Stimulated activated naive CD8-positive, alpha-beta T cell treated with anti-CD3 and anti-CD28 coated beads, Interleukin-15, Interleukin-2, amounts not matched to agents 100 ng/mL and 50 ng/mL, for 24 hours (primary cell): ENCODE results near the gene SMIM36.
"Not testable (repeated sequence)": the region's sequence is repeated elsewhere in the genome, so short reads cannot be mapped to it uniquely, and the experiment has no call there.

Experiments
- H3K27ac Mint-ChIP-seq: one replicate; pipeline ENCODE4 v1.8.0; 2021; ENCODE audit warnings: mild to moderate bottlenecking, mixed read lengths
- H3K27me3 Mint-ChIP-seq: one replicate; pipeline ENCODE4 v1.8.0; 2021; ENCODE audit warnings: mixed read lengths
- H3K36me3 Mint-ChIP-seq: one replicate; pipeline ENCODE4 v1.8.0; 2021; ENCODE audit warnings: low read depth, mixed read lengths
- H3K4me1 Mint-ChIP-seq: one replicate; pipeline ENCODE4 v1.8.0; 2021; ENCODE audit warnings: low read depth, mixed read lengths
- H3K4me3 Mint-ChIP-seq: one replicate; pipeline ENCODE4 v1.8.0; 2021; ENCODE audit warnings: mild to moderate bottlenecking, mixed read lengths
- H3K9me3 Mint-ChIP-seq: one replicate; pipeline ENCODE4 v1.8.0; 2021; ENCODE audit warnings: mixed read lengths

SMIM36 gene

DNA sequence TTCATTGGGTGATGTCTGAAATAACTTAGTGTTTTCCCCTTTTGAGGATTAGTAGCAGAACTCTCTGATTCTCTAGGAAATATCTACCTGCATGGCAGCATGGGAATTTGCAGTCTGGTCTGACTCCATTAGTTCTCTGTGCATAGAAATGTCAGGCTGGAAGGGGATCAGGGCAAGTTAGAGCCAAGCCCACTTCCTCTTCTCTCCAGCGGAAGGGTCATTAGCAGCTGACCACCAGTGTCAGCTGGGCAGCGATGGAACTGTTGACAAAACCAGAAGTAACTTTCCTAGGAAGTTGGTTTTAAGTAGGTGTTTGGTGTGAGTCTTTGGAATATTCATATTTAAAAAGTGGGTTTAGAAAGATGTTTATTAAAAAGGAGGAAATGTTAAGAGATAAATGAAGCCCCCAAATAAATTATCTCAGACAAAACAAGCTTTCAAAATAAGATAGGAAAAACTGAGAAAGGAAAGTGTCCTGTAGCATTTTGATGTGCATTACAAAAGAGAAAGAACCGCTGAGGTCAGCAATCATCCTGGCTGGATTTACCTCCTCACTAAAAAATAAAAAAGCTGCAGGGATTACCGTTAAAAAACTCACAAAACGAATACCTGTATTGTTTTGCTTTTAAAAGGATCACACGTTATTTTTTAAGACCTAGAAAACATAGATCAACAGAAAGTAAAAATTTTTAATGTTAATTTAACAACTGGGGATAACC is 57.3 kb downstream of the SMIM36 start:
- H3K4me1 Mint-ChIP-seq, result peaks cover 9% of the 10 kb centered on the region
- H3K27me3 Mint-ChIP-seq, result peaks cover 18% of the 10 kb centered on the region
- no peaks in the 10 kb centered on the region for H3K36me3 Mint-ChIP-seq
- H3K27ac Mint-ChIP-seq, result no peak overlapping the region
- no peaks in the 10 kb centered on the region for H3K9me3 Mint-ChIP-seq
- no peak overlapping the region for H3K4me3 Mint-ChIP-seq

DNA sequence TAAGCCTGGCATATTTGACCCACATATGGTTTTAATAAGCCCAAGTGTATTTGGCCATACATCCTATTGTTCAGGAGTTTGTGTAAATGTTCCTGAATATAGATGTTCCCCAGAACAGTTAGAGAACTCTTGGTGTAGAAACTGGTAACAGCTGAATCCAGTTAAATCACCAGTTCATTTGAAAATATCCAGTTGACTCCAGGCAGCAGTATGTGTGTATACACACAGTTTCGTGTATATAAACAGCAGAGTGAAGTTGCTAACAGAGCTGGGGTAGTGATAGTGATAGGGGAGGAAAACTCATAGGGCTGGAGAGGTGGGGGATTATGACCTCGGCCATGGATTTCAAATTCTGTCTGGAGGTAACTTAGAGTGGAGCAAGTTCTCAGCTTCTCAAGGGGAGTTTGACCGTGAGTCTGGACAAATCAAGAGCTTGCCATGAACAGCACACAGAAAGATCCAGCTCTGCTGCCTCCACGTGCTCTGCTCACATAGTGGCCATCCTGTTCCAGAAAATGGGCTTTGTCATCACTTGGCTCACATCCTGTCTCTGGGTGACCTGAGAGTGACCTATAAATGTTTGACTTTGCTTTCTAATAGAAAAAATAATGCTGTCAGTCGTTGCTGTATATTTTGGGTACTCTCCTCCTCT is 59.0 kb downstream of the SMIM36 start:
- no peaks in the 10 kb centered on the region for H3K9me3 Mint-ChIP-seq
- no peaks in the 10 kb centered on the region for H3K4me1 Mint-ChIP-seq
- no peak overlapping the region for H3K27ac Mint-ChIP-seq
- H3K27me3 Mint-ChIP-seq, result peaks cover 18% of the 10 kb centered on the region
- no peak overlapping the region for H3K4me3 Mint-ChIP-seq
- H3K36me3 Mint-ChIP-seq, result no peaks in the 10 kb centered on the region

- no peaks in the 10 kb centered on the region for H3K4me1 Mint-ChIP-seq
- no peaks in the 10 kb centered on the region for H3K36me3 Mint-ChIP-seq
- no peaks in the 10 kb centered on the region for H3K9me3 Mint-ChIP-seq
- H3K4me3 Mint-ChIP-seq, result no peak overlapping the region
- H3K27me3 Mint-ChIP-seq, result peaks cover 15% of the 10 kb centered on the region
- H3K27ac Mint-ChIP-seq, result no peak overlapping the region
These were observed 59.5 kb downstream of the SMIM36 start for GRCh38 chr17:55451758-55452138.

DNA sequence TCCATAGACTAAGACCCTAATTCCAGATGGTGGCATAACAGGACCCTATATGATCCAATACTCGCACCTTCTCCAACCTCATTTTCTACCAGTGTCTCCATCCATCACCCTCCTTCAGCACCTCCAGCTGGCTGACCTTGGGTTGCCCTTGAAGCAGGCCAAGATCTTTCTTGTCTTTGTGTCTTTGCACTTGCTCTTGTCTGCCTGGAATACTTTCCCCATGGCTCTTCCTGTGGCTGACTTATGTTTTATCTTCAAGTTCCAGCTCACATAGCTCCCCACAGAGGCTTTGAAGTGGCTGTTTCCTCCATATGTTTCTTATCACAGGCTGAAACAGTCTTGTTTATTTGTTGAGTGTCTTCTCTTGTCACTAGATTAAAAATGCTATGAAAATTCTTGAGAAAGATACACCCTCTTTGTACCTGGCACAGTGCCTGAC is 60.0 kb downstream of the SMIM36 start:
- no peak overlapping the region for H3K27ac Mint-ChIP-seq
- H3K9me3 Mint-ChIP-seq, result no peaks in the 10 kb centered on the region
- H3K36me3 Mint-ChIP-seq, result no peaks in the 10 kb centered on the region
- peaks cover 11% of the 10 kb centered on the region for H3K27me3 Mint-ChIP-seq
- no peak overlapping the region for H3K4me3 Mint-ChIP-seq
- H3K4me1 Mint-ChIP-seq, result no peaks in the 10 kb centered on the region

DNA sequence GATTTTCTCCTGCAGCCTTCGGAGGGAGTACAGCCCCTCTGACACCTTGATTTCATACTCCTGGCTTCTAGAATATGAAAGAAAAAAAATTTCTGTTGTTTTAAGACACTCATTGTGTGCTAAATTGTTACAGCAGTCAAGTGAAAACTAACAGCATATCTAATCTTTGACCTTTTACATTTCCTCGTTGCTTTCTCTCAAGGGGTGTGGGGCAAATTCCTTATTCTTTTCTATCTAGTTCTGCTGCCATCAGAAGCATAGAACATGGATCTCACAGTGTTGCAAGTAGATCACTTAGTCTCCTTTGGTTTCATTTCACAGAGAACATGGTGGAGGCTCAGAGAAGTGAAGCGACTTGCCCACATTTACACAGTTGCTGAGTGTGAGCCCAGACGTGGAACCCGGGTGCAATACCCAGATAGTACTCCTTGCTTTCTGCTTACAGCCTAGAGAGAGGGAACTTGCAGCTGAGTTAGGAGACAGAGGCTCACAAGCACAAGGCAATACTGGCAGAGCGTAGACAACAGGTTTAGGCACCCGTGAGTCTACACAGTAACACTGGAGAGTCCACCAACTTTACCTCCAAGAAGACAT is 60.9 kb downstream of the SMIM36 start:
- H3K27ac Mint-ChIP-seq, result no peak overlapping the region
- H3K27me3 Mint-ChIP-seq, result peaks cover 5% of the 10 kb centered on the region
- no peaks in the 10 kb centered on the region for H3K4me1 Mint-ChIP-seq
- H3K36me3 Mint-ChIP-seq, result no peaks in the 10 kb centered on the region
- H3K9me3 Mint-ChIP-seq, result no peaks in the 10 kb centered on the region
- H3K4me3 Mint-ChIP-seq, result no peak overlapping the region

DNA sequence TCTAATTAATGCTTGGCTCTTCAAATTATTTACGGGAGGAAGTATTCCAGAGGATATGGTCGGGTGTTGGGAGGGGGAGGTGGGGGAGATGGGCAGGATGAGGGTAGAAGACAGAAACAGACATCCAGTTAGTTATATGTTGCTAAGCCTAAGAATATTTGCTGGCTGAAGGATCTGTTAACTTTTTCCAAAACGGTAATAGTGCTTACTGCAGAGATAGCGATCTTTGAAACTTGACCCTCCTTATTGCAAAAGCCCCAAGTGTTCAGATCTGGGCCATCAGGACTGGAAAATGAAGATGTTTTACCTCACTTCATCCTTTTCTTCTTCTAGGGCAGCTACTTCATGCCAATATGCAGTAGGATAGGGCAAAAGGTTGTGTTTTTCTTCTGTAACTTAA is 62.6 kb downstream of the SMIM36 start:
- Mint-ChIP-seq H3K27me3 (peaks cover 4% of the 10 kb centered on the region), H3K4me3 (no peak overlapping the region), H3K9me3 (no peaks in the 10 kb centered on the region), H3K4me1 (peaks cover 6% of the 10 kb centered on the region), H3K36me3 (no peaks in the 10 kb centered on the region), H3K27ac (no peak overlapping the region)

DNA sequence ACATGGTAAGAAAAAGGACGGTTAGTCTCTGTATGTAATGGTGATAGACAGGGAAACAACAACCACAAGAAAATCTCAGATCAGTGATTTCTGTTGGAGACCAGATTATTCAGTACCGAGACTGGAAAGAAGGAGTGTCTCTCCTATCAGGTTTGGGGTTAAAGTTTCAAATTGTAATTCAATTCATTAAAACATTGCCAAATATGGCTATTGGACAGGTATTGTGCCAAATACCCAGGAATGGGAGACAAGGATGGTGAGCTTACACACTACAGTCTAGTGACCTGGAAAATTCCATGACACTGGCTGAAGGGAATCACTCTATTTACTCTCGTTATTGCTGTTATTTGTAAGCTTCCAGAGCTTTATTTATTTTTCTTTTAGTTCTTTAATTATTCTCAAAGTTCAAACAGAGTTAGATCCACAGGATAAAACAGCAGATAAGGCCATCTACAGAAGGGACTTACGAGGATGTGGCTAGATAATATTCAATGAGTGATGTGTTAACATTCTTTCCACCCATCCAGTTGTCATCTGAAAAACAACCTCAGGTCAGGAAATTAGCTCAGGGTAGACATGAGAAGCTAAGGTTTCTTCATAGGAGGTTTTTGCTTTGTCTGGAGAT is 64.6 kb downstream of the SMIM36 start:
- Mint-ChIP-seq H3K4me3 (no peak overlapping the region), H3K9me3 (no peaks in the 10 kb centered on the region), H3K27me3 (peaks cover 4% of the 10 kb centered on the region), H3K27ac (no peak overlapping the region), H3K4me1 (peaks cover 6% of the 10 kb centered on the region), H3K36me3 (no peaks in the 10 kb centered on the region)

DNA sequence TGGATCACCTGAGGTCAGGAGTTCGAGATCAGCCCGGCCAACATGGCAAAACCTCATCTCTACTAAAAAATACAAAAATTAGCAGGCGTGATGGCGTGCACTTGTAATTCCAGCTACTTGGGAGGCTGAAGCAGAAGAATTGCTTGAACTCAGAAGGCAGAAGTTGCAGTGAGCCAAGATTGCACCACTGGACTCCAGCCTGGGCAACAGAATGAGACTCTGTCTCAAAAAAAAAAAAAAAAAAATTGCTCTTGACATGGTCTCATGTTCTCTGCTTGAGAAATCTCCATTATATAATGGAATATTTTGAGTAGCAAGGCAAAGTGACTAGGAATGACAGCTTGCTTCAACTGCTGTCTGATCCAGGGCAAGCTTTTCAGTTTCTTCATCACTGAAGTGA is 65.2 kb downstream of the SMIM36 start:
- not testable (repeated sequence) for H3K9me3 Mint-ChIP-seq, H3K4me1 Mint-ChIP-seq, H3K4me3 Mint-ChIP-seq

GRCh38 chr17:55444471-55445441 is 66.5 kb downstream of the SMIM36 start:
- H3K27me3 Mint-ChIP-seq, result peaks cover 3% of the 10 kb centered on the region
- no peaks in the 10 kb centered on the region for H3K36me3 Mint-ChIP-seq
- no peaks in the 10 kb centered on the region for H3K9me3 Mint-ChIP-seq
- peaks cover 6% of the 10 kb centered on the region for H3K4me1 Mint-ChIP-seq
- no peak overlapping the region for H3K27ac Mint-ChIP-seq
- H3K4me3 Mint-ChIP-seq, result no peak overlapping the region

More for the DNA sequence above, 65.2 kb downstream of the SMIM36 start:
- H3K36me3 Mint-ChIP-seq, H3K27ac Mint-ChIP-seq, H3K27me3 Mint-ChIP-seq: not testable (repeated sequence)

DNA sequence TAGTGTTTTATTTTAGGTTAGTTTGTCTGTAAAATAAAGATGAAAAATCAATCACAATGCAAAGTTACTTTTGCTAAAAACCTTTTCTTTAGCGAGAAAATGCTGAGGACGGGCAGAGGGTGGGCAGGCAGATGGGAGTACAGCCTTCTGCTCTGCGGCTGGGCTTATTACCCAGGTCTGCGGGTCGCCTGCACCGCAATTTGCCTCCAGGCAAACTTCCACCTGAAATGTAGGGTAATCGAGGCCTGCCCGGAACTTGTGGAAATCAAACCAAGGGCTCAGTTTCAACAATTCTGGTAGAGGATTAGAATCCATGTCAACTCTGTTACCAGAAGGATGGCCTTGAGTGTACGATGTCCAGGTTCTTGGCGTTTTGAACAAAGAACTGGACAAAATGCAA is 67.3 kb downstream of the SMIM36 start:
- H3K4me3 Mint-ChIP-seq, result no peak overlapping the region
- H3K9me3 Mint-ChIP-seq, result no peaks in the 10 kb centered on the region
- peaks cover 10% of the 10 kb centered on the region for H3K27me3 Mint-ChIP-seq
- H3K27ac Mint-ChIP-seq, result no peak overlapping the region
- H3K4me1 Mint-ChIP-seq, result peaks cover 6% of the 10 kb centered on the region
- H3K36me3 Mint-ChIP-seq, result no peaks in the 10 kb centered on the region

DNA sequence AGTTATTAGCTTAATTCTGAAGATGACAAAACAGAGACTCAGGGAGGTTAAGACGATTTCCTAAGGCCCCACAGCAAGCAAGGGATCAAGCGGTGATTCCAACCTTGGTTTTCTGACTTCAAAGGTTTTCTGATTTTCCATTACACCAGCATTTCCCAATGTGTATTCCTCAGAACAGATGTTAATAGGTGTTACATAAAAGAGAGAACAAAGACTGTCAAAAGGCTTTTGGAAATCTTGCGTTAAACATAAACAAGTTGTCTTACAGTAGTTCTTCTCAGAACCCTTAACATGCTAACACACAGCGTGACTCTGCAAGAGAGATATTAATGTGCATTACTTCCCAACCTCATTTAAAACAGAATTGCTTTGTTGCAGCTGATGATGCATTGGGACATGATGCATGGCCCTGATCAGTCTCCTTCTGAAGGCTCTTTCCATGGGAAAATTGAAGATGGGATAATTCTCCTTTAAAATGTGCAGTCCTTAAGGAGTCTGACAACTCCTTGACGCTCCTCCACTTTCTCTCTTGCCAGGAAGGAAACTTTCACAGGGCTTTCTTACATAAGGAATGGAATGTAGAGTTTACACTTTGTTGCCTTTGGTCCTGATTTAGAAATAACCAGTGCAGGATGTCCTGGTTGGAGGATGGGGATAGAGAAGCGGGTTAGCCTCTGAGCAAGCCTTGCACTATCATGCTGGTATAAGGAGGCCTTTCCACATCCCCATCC is 68.1 kb downstream of the SMIM36 start:
- Mint-ChIP-seq H3K36me3 (no peaks in the 10 kb centered on the region), H3K27me3 (peaks cover 12% of the 10 kb centered on the region), H3K9me3 (no peaks in the 10 kb centered on the region), H3K27ac (no peak overlapping the region), H3K4me3 (no peak overlapping the region), H3K4me1 (peaks cover 6% of the 10 kb centered on the region)

- no peaks in the 10 kb centered on the region for H3K36me3 Mint-ChIP-seq
- H3K27me3 Mint-ChIP-seq, result peaks cover 18% of the 10 kb centered on the region
- H3K27ac Mint-ChIP-seq, result no peak overlapping the region
- no peaks in the 10 kb centered on the region for H3K9me3 Mint-ChIP-seq
- H3K4me3 Mint-ChIP-seq, result no peak overlapping the region
- peaks cover 10% of the 10 kb centered on the region for H3K4me1 Mint-ChIP-seq
These were observed 68.8 kb downstream of the SMIM36 start for GRCh38 chr17:55442462-55442861.

- Mint-ChIP-seq H3K27me3 (peaks cover 21% of the 10 kb centered on the region), H3K4me1 (peaks cover 20% of the 10 kb centered on the region), H3K9me3 (no peaks in the 10 kb centered on the region), H3K27ac (no peak overlapping the region), H3K36me3 (no peaks in the 10 kb centered on the region), H3K4me3 (no peak overlapping the region)
These were observed 69.7 kb downstream of the SMIM36 start for GRCh38 chr17:55441544-55441943.

- peaks cover 29% of the 10 kb centered on the region for H3K4me1 Mint-ChIP-seq
- H3K27me3 Mint-ChIP-seq, result peaks cover 23% of the 10 kb centered on the region
- H3K27ac Mint-ChIP-seq, result no peak overlapping the region
These were observed 70.9 kb downstream of the SMIM36 start for GRCh38 chr17:55440391-55440790.

More at GRCh38 chr17:55440391-55440790, 70.9 kb downstream of the SMIM36 start:
- Mint-ChIP-seq H3K9me3 (no peaks in the 10 kb centered on the region), H3K36me3 (no peaks in the 10 kb centered on the region), H3K4me3 (no peak overlapping the region)
